H1 (cell line): ENCODE measurements around the gene CCDC144A.
"Not testable (repeated sequence)": the region's sequence is repeated elsewhere in the genome, so short reads cannot be mapped to it uniquely, and the experiment has no call there.

ENCODE experiments used
- EP300 ChIP-seq, 2 experiments: IDR thresholded peaks; 1 replicate in 1 of 2; 2 replicates in 1 of 2; pipeline ENCODE4 v1.6.1; 2011 to 2012; ENCODE audit warnings: low read depth in 2 of 2, low read length in 2 of 2, mild to moderate bottlenecking in 2 of 2, borderline replicate concordance in 1 of 2, inconsistent platforms in 1 of 2, moderate library complexity in 1 of 2
- EZH2 ChIP-seq: fragments of 200-600 bp; sonication (generic); IDR thresholded peaks from 2 replicates; pipeline ENCODE4 v1.7.1; 2012; ENCODE audit warnings: low read depth, mild to moderate bottlenecking, moderate library complexity, low read length, inconsistent platforms; ENCODE audit not compliant: severe bottlenecking
- JUN ChIP-seq: IDR thresholded peaks from 2 replicates; pipeline ENCODE4 v1.6.1; 2011; ENCODE audit warnings: low read depth, mild to moderate bottlenecking, improper control_type of control experiment, low read length
- KDM1A ChIP-seq: fragments of 200-600, 300-600 bp; sonication (generic); IDR thresholded peaks from 2 replicates; pipeline ENCODE4 v1.7.1; 2016; ENCODE audit warnings: mild to moderate bottlenecking, low read length, borderline replicate concordance
- NANOG ChIP-seq: IDR thresholded peaks from 2 replicates; pipeline ENCODE4 v1.6.1; 2011; ENCODE audit warnings: low read length, low read depth, mild to moderate bottlenecking, inconsistent platforms; ENCODE audit not compliant: insufficient read depth, poor library complexity, severe bottlenecking
- POLR2A ChIP-seq, 2 experiments: IDR thresholded peaks; 1 replicate in 1 of 2; 2 replicates in 1 of 2; pipeline ENCODE4 v1.6.1; 2011; ENCODE audit warnings: low read depth in 2 of 2, low read length in 2 of 2, mild to moderate bottlenecking in 2 of 2; ENCODE audit errors: control extremely low read depth in 1 of 2
- POLR2AphosphoS5 ChIP-seq: IDR thresholded peaks from 2 replicates; pipeline ENCODE4 v1.6.1; 2011; ENCODE audit warnings: low read depth, low read length
- POU5F1 ChIP-seq: IDR thresholded peaks from 2 replicates; pipeline ENCODE4 v1.6.1; 2011; ENCODE audit warnings: low read depth, mild to moderate bottlenecking, low read length, moderate library complexity
- RAD21 ChIP-seq, 2 experiments: IDR thresholded peaks in 1 of 2; conservative IDR thresholded peaks in 1 of 2; 2 replicates each; pipeline ENCODE4 v1.6.1; 2011; ENCODE audit warnings: low read depth in 2 of 2, low read length in 2 of 2, improper control_type of control experiment in 1 of 2, inconsistent platforms in 1 of 2, mild to moderate bottlenecking in 1 of 2, moderate library complexity in 1 of 2
- RFX5 ChIP-seq: IDR thresholded peaks from 2 replicates; pipeline ENCODE4 v1.6.1; 2011; ENCODE audit warnings: low read depth, low read length, improper control_type of control experiment, borderline replicate concordance
- TCF12 ChIP-seq: IDR thresholded peaks from 2 replicates; pipeline ENCODE4 v1.6.1; 2011; ENCODE audit warnings: low read depth, mild to moderate bottlenecking, low read length
- TF ChIP-seq, protein P1 (sequence below): fragments of 300-600 bp; sonication (generic); IDR thresholded peaks from 2 replicates; pipeline ENCODE4 v1.7.1; 2012; ENCODE audit warnings: low read length, moderate library complexity, mild to moderate bottlenecking, inconsistent platforms; ENCODE audit not compliant: insufficient replicate concordance
- TF ChIP-seq, protein P2 (sequence below): IDR thresholded peaks from 2 replicates; pipeline ENCODE4 v1.6.1; 2012; ENCODE audit warnings: inconsistent platforms
- TF ChIP-seq, protein P3 (sequence below), 3 experiments: IDR thresholded peaks; 1 replicate in 2 of 3; 2 replicates in 1 of 3; pipeline versions ENCODE4 v1.5.1 to v1.6.1; 2011; ENCODE audit warnings: low read length in 3 of 3, mild to moderate bottlenecking in 3 of 3, inconsistent platforms in 2 of 3, low read depth in 1 of 3, moderate library complexity in 1 of 3; ENCODE audit not compliant: insufficient read depth in 1 of 3; ENCODE audit errors: control extremely low read depth in 1 of 3

DNA sequence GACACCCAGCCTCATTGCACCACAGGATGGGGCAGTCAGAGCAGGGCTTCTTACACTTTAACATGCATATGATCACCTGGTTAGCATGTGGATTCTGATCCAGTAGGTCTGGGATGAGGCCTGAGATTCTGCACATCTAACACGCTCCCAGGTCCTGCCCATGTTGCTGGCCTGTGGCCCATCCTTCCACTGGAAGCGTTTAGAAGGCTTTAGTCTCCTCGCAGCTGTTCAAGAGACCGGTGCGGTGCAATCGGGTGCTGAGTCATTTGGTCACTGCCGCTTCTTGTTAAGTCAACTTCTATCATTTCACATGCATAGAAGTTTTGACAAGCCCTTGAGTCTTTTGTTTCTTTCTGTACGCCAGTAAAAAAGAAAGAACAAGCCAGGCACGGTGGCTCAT is 117.6 kb downstream of the CCDC144A start:
- TF ChIP-seq, protein P1, sequence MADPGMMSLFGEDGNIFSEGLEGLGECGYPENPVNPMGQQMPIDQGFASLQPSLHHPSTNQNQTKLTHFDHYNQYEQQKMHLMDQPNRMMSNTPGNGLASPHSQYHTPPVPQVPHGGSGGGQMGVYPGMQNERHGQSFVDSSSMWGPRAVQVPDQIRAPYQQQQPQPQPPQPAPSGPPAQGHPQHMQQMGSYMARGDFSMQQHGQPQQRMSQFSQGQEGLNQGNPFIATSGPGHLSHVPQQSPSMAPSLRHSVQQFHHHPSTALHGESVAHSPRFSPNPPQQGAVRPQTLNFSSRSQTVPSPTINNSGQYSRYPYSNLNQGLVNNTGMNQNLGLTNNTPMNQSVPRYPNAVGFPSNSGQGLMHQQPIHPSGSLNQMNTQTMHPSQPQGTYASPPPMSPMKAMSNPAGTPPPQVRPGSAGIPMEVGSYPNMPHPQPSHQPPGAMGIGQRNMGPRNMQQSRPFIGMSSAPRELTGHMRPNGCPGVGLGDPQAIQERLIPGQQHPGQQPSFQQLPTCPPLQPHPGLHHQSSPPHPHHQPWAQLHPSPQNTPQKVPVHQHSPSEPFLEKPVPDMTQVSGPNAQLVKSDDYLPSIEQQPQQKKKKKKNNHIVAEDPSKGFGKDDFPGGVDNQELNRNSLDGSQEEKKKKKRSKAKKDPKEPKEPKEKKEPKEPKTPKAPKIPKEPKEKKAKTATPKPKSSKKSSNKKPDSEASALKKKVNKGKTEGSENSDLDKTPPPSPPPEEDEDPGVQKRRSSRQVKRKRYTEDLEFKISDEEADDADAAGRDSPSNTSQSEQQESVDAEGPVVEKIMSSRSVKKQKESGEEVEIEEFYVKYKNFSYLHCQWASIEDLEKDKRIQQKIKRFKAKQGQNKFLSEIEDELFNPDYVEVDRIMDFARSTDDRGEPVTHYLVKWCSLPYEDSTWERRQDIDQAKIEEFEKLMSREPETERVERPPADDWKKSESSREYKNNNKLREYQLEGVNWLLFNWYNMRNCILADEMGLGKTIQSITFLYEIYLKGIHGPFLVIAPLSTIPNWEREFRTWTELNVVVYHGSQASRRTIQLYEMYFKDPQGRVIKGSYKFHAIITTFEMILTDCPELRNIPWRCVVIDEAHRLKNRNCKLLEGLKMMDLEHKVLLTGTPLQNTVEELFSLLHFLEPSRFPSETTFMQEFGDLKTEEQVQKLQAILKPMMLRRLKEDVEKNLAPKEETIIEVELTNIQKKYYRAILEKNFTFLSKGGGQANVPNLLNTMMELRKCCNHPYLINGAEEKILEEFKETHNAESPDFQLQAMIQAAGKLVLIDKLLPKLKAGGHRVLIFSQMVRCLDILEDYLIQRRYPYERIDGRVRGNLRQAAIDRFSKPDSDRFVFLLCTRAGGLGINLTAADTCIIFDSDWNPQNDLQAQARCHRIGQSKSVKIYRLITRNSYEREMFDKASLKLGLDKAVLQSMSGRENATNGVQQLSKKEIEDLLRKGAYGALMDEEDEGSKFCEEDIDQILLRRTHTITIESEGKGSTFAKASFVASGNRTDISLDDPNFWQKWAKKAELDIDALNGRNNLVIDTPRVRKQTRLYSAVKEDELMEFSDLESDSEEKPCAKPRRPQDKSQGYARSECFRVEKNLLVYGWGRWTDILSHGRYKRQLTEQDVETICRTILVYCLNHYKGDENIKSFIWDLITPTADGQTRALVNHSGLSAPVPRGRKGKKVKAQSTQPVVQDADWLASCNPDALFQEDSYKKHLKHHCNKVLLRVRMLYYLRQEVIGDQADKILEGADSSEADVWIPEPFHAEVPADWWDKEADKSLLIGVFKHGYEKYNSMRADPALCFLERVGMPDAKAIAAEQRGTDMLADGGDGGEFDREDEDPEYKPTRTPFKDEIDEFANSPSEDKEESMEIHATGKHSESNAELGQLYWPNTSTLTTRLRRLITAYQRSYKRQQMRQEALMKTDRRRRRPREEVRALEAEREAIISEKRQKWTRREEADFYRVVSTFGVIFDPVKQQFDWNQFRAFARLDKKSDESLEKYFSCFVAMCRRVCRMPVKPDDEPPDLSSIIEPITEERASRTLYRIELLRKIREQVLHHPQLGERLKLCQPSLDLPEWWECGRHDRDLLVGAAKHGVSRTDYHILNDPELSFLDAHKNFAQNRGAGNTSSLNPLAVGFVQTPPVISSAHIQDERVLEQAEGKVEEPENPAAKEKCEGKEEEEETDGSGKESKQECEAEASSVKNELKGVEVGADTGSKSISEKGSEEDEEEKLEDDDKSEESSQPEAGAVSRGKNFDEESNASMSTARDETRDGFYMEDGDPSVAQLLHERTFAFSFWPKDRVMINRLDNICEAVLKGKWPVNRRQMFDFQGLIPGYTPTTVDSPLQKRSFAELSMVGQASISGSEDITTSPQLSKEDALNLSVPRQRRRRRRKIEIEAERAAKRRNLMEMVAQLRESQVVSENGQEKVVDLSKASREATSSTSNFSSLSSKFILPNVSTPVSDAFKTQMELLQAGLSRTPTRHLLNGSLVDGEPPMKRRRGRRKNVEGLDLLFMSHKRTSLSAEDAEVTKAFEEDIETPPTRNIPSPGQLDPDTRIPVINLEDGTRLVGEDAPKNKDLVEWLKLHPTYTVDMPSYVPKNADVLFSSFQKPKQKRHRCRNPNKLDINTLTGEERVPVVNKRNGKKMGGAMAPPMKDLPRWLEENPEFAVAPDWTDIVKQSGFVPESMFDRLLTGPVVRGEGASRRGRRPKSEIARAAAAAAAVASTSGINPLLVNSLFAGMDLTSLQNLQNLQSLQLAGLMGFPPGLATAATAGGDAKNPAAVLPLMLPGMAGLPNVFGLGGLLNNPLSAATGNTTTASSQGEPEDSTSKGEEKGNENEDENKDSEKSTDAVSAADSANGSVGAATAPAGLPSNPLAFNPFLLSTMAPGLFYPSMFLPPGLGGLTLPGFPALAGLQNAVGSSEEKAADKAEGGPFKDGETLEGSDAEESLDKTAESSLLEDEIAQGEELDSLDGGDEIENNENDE = not testable (repeated sequence)
- TF ChIP-seq, protein P2, sequence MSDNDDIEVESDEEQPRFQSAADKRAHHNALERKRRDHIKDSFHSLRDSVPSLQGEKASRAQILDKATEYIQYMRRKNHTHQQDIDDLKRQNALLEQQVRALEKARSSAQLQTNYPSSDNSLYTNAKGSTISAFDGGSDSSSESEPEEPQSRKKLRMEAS = not testable (repeated sequence)
- TF ChIP-seq RFX5; RAD21 (IDR thresholded peaks at IDR 0.05 in 1 of 2, conservative IDR thresholded peaks at IDR 0.05 in 1 of 2; ENCODE audit: low read depth in 2 of 2, low read length in 2 of 2); POLR2A (IDR thresholded peaks at IDR 0.05; ENCODE audit: control extremely low read depth in 1 of 2, low read depth in 2 of 2, low read length in 2 of 2); KDM1A; POU5F1; EP300 (IDR thresholded peaks at IDR 0.05; ENCODE audit: borderline replicate concordance in 1 of 2, low read depth in 2 of 2, low read length in 2 of 2); POLR2AphosphoS5; EZH2; NANOG; JUN; TCF12: not testable (repeated sequence)
- TF ChIP-seq, protein P3, sequence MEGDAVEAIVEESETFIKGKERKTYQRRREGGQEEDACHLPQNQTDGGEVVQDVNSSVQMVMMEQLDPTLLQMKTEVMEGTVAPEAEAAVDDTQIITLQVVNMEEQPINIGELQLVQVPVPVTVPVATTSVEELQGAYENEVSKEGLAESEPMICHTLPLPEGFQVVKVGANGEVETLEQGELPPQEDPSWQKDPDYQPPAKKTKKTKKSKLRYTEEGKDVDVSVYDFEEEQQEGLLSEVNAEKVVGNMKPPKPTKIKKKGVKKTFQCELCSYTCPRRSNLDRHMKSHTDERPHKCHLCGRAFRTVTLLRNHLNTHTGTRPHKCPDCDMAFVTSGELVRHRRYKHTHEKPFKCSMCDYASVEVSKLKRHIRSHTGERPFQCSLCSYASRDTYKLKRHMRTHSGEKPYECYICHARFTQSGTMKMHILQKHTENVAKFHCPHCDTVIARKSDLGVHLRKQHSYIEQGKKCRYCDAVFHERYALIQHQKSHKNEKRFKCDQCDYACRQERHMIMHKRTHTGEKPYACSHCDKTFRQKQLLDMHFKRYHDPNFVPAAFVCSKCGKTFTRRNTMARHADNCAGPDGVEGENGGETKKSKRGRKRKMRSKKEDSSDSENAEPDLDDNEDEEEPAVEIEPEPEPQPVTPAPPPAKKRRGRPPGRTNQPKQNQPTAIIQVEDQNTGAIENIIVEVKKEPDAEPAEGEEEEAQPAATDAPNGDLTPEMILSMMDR (IDR thresholded peaks at IDR 0.05; ENCODE audit: control extremely low read depth in 1 of 3, insufficient read depth in 1 of 3, low read depth in 1 of 3, low read length in 3 of 3) = not testable (repeated sequence)
